IPS-NIHi7 (cell line): ENCODE results near the gene DIPK1C.

Source experiments
- DNase-seq: peaks from one replicate; pipeline ENCODE4 v3.0.0; 2012; ENCODE audit warnings: mixed read lengths; ENCODE audit errors: extremely low spot score

DIPK1C gene

GRCh38 chr18:74482697-74483096, 25.6 kb upstream of the DIPK1C start:
- DNase-seq = no peak

- no peak for DNase-seq
Measured at GRCh38 chr18:74480149-74480651, 23.1 kb upstream of the DIPK1C start.

DNA sequence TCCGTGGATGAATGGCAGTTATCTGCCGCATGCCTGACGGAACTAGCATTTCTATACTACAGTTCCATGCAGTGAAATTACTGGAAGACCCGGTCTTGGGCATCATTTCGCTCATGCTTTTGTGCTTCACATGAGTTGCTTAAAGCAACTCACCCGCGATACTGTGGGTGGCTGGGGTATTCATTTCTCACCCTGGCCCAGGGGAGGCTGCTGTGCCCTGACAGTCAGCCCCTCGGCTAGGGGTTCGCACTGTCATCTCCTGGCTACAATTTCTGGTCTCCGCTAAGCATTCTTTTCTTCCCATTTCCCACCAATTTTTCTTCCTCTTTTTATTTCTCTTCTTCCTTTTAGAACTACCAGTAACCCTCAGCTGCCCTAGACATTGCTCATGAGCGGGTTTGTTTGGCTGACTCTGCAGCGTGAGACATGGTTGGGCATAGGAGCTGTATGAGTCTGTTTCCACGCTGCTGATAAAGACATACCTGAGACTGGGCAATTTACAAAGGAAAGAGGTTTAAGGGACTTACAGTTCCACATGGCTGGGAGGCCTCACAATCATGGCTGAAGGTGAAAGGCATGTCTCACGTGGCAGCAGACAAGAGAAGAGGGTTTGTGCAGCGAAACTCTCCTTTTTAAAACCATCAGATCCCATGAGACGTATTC, 22.5 kb upstream of the DIPK1C start:
- DNase-seq = no peak

DNA sequence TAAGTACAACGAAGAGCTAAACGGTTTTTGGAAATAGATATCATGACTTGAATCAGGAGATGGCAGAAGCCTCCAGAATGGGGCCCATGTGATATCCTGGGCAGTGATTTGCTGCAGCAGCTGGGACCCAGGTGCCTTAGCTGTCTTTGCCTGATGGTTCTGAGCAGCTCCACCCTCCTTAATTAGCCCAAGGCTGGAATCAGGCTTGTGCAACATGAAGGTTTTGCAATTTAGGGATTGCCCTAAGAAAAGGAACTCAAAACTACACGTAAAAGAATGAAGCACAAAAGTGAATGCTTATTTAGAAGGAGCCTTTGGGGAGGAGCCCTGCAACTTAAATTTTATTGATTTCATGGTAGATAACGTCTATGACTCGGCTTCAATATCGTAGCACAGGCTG, 21.8 kb upstream of the DIPK1C start:
- no peak for DNase-seq

- DNase-seq = no peak
Measured at GRCh38 chr18:74478316-74478715, 21.2 kb upstream of the DIPK1C start.

- DNase-seq = no peak
Measured at GRCh38 chr18:74477771-74478170, 20.7 kb upstream of the DIPK1C start.

DNA sequence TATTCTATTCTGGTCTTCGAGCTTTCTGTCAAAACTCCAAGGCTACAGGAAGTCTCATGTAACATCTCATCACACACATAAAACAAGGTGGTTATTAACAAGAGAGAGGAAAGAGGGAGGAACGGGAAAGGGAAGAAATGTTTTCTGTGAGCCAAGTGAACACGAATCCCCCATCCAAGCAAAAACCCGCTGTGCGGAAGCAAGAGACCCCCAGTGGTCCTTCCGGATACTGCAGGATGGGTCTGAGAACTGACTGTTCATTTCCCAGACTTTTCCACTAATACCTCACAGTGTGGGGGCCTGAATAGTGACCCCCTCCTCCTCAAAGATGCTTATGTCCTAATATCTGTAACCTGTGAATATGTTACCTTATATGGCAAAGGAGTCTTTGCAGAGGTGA, 19.0 kb upstream of the DIPK1C start:
- DNase-seq = peak; percentile 79

- DNase-seq = no peak
Measured at GRCh38 chr18:74473976-74474640, 17.0 kb upstream of the DIPK1C start.

DNA sequence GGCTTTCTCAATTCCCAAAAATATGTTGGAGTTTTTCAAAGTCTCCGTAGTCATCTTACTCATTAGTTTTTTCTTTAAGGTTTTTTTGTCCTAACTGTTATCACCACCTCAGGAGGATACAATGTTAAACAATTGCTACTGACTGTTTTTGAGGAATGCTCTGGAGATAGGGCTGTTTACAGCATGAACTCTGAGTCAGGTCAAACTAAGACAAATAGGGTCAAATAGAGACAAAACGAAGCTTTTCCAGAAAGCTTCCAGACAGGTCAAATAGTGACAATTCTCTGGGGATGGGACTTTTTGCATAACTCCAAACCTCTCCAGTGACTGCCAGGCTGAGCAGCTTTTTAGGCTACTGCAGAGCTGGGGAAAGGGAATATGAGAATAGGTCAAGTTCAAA, 15.2 kb upstream of the DIPK1C start:
- DNase-seq = no peak

DNA sequence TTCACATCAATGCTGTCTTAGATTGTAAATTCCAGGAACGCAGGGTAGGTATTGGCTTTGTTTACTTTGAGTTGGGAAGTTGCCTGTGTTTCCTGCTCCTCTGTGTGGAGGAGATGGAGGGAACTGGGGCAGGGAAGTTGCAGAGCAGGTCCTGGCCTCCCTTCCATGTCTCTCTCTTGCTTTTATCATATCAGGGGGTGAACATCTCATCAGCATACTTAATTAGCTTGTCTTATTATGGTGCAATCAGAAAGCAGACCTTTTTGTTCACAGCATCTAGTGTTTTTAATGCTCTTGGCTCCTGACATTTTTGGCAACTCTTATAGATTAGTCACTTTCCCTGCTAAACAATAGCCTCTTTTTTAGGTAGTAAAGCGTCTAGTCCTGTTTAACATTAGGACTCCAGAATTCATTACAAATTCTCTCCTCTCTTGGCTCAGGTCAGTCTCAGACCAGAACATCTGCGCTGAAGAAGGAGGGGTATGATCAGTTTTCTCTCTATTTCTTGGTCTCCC, 11.5 kb upstream of the DIPK1C start:
- no peak for DNase-seq

DNA sequence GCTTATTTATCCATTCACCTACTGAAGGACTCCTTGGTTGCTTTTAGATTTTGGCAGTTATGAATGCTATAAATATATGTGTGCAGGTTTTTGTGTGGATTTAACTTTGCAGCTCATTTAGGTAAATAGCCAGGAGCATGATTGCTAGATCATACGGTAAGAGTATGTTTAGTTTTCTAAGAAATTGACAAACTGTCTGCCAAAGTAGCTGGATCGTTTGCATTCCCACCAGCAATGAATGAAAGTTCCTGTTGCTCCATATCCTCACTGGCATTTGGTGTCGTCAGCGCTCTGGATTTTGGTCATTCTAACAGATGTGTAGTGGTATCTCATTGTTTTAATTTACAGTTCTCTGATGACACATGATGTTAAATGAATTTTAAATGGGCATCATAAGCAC, 8.7 kb upstream of the DIPK1C start:
- no peak for DNase-seq

DNA sequence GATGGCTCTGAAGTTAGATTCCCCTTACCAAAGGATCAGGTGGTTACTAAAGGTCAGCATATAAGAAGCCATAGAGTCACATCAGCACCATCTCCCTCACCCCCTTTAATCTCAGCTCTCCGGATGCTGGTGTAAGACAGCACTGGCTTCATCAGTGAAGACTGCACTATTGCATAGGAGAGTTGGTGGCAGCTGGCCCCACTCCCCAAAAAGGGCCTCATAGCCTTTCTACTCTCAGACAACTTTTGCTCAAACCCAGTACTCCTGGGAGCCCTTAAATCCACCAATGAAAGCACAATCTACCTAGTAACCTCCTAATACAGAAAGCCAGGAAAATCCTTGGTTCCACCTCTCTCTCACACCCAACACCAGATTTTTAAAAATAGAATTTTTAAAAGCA, 6.9 kb upstream of the DIPK1C start:
- DNase-seq = no peak

GRCh38 chr18:74463254-74463653, 6.1 kb upstream of the DIPK1C start:
- no peak for DNase-seq

- DNase-seq = no peak
Measured at GRCh38 chr18:74460825-74461224, 3.7 kb upstream of the DIPK1C start.

GRCh38 chr18:74459889-74460288, 2.8 kb upstream of the DIPK1C start:
- DNase-seq = peak; percentile 72

GRCh38 chr18:74457725-74458421, 765 bp upstream of the DIPK1C start:
- no peak for DNase-seq

DNA sequence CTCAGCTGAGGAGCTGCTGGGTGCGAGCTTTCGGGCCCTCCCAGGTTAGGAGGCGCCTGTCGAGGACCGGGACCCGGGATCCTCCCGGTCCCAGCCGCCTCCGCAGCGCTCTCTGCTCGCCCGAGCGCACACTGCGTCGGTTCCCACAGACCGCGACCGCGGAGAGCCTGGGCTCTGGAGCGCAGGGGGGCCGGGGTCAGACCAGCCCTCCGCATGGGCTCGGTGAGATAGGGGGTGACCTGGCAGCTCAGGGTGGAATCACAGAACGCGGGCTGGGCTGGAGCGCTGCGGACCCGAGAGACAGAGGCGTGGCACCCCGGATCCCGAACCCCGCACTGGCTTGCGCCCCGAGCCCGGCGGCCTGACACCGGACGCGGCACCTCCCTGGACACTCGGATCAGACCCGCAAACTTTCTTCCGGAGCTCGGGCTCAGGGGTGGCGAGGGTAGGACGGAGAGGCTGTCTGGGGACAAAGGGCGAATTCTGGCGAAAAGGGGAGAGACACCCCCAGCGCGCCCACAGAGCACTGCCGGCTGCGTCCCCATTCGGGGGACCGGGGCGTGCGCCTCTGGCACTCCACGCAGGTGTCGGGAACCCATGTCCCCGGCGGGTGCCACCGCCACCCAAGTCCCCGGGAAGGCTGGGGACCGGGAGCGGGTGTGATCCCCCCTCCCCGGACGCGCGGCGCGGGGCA, 612 bp downstream of the DIPK1C start:
- DNase-seq = peak; percentile 37

- no peak for DNase-seq
Measured at GRCh38 chr18:74456017-74456348, 1.1 kb downstream of the DIPK1C start.

DNA sequence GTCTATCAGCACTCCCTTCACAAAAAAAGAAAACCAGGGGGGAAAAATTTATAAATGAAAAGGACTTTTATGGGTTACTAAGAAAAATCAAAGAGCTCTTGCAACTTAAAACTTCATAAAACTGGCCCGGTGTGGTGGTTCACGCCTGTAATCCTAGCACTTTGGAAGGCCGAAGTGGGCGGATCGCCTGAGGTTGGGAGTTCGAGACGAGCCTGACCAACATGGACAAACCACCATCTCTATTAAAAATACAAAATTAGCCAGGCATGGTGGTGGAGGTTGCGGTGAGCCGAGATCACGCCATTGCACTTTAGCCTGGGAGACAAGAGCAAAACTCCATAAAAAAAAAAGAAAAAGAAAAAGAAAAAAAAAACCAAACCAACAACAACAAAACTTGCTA, 1.7 kb downstream of the DIPK1C start:
- no peak for DNase-seq

DNA sequence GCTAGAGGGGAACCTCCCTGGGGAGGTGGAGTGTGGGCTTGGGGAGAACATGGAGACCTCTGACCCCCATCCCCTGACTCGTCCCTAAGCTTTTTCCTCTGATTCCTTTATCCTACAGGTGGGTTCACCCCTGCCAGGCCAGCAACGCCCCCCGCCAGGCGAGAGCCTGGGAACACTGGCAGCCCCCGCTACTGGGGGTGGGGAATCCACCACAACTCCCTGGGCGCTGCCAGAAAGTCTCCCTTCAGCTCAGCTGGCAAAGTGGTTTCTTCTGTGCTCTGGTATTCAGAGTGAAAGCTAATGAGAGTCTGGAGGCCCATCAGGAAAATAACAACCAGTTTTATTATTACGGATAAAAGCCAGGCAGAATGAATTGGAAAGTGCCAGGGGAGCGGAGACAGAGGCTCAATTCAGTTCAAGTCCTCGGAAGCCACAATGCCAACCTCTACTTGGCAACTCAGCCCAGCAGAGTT, 2.8 kb downstream of the DIPK1C start:
- DNase-seq = no peak

- no peak for DNase-seq
Measured at GRCh38 chr18:74453642-74454198, 3.4 kb downstream of the DIPK1C start.
